ENCODE measurements around the gene TFPI.

Gene TFPI

DNA sequence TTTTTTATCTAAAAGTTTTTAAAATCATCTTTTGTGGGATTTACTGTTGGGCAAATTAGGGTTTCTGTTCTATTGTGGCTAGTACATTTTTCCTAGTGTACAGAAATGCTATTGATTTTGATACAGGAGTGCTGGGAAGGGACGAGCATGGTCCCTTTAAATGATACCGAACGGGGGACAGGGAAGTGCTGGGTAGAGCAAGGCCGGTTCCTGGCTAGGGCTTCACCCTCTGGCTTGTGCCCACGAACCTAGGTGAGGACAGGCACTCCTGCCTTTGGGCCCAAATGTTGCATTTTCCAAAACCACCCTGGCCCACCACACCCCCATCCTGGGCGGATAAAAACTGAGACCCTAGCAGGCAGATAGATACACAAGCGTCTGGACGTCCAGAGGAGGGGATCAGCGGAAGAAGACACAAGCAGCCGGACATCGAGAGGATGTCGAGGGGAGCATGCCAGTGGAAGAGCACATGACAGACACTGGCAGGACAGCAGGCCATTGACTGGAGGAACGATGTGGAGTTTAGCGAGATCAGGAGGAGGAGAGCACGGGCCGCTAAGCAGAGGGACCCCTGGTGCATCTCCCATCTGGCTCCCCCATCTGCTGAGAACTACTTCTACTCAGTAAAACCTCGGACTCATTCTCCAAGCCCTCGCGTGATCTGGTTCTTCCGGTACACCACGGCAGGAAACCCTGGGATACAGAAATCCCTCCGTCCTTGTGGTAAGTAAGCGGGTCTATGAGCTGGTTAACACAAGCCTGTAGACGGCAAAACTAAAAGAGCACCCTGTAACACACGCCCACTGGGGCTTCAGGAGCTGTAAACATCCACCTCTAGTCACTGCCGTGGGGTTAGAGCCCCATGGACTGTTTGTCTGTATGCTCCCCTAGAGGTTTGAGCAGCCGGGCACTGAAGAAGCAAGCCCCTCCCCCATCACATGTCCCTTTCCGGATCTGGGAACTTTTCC, 92.7 kb downstream of the TFPI start:
- no peak for DNase-seq

- no peak for DNase-seq
Observed at GRCh38 chr2:187459256-187459655, 95.0 kb downstream of the TFPI start.

DNA sequence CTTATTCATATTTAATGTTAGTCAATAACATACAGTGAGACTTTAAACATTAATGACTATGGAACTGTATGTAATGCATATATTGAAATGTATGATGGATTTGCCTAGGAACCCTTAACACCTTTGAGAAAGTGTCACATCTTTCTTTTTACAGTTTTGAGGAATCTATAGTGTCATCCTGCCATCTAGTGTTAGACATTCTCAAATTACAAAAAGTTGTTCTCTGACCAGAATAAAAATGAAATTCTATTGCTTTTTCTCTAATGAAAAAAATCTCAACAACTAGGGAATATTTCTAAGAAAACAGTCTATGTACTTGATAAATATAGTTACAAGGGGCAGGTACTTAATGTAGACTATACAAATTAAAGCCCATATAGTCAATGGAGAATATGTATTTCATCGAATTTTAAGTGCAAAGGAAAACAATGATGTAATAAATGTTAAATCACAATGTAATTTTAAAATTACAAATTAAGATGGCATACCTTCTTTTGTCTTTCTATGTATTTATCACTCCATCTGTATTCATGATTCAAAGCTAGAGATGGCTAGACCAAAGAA, 101.1 kb downstream of the TFPI start:
- DNase-seq, result no peak

- DNase-seq, result no peak
Observed at GRCh38 chr2:187451510-187451909, 102.7 kb downstream of the TFPI start.

DNA sequence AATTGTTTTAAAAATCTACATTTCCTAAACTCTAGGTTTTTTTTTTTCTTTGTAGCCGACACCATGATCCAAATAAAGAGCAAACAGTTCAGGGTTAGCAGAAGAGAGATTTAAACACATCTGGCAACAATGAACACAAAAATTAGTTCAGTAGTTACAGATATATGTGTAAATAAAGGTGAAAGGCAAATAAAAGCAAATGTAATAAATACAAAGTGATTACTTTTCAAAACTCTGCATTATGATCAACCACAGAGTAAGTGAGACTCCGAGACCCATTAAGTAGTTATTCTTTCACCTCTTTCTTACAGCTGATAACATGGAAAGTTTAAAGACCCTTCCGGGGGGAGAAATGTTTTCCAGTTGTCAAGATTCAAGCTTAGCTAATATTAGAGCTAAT, 106.9 kb downstream of the TFPI start:
- DNase-seq, result no peak

GRCh38 chr2:187446711-187447110, 107.5 kb downstream of the TFPI start:
- DNase-seq, result no peak

GRCh38 chr2:187445051-187445450, 109.2 kb downstream of the TFPI start:
- no peak for DNase-seq

DNA sequence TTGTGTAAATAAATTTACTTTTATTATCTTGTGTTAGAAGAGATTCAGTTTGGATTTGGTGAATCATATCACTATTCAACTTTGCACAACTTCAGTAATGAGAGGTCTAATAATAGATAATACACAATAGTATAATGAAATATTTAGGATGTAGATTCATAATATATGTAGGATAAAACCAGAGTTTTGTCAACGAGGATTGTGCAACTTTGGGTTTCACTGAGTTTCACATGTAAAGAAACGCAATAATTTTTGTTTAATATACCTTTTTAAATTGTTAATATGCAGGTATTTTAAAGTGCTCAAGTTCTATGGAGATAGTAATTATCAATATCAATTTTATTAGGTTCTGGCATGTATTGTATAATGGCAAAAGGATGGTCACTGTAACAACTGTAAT, 111.5 kb downstream of the TFPI start:
- no peak for DNase-seq

DNA sequence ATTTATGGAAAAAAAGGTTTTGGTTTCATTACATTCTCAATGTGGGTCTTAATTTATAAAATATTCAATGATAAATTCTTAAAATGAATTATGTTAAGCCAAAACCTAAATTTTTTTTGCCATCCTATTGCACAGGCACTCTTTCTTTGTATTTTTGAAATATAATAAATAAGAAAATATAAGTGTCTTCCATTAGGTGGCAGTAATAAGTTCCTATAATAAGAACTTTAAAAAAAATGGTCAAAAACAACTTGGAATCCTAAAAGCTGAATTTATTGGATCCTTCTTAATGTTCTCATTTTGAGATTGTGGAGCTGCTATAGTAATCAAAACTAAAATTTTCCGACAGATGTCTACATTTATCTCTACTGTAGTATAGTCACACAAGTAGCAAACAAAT, 111.9 kb downstream of the TFPI start:
- DNase-seq, result no peak

DNA sequence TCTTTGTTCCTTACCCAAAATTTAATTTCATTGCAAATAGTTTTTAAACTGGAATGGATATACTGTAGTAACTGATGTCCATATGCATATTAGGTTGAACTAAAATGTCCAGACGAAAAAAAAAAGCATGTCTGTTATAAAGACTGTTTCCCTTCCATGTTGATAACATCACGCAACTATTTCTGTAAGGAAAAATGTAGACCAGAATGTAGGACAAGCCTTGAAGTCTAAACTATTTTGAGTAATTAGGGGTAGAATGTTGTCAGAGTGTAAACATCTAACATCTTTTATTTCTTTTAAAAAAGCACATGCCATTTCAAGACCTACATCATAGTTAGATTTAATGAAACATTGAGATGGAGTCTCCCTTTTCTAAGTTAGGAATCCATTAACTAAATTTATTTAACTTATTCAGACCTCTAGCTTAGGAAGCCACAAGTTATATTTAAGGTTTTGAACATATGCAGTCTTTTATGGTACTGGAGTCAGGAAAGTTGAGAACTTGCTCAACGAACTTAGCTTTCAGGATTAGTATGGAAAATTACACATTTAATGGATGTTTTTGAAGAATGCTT, 114.0 kb downstream of the TFPI start:
- DNase-seq, result no peak

GRCh38 chr2:187438455-187438854, 115.8 kb downstream of the TFPI start:
- DNase-seq, result no peak

- DNase-seq, result no peak
Observed at GRCh38 chr2:187435756-187436155, 118.5 kb downstream of the TFPI start.

DNA sequence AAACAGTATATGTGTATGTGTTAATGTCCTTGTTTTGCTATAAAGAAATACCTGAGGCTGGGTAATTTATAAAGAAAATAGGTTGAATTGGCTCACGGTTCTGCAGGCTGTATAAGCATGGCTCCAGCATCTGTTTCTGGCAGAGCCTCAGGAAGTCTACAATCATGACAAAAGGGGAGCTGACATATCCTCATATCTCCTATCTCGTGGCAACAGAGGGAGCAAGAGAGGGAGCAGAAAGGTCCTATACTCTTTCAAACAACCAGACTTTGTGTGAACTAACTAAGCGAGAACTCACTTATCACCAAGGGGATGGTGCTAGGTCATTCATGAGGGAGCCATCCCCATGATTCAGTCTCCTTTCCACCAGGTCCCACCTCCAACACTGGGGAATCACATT, 119.2 kb downstream of the TFPI start:
- DNase-seq, result no peak

DNA sequence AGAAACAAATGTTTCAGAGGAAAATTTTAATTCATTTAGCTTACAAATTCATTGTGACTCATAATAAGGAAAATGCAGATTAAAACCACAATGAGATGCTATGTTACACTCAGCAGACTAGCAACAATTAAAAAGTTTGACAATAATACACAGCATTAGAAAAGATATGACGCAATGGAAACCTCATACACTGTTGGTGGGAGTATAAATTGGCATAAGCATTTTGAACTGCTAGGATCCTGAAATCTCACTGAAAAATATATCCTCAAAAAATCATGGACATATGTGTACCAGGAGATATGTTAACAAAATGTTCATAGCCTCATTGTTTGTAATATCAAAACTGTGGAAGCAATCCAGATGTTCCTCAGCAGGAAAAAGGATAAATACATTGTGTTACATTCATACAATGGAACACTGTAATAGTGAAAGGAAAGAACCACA, 119.9 kb downstream of the TFPI start:
- no peak for DNase-seq

- DNase-seq, result no peak
Observed at GRCh38 chr2:187431911-187432310, 122.3 kb downstream of the TFPI start.

DNA sequence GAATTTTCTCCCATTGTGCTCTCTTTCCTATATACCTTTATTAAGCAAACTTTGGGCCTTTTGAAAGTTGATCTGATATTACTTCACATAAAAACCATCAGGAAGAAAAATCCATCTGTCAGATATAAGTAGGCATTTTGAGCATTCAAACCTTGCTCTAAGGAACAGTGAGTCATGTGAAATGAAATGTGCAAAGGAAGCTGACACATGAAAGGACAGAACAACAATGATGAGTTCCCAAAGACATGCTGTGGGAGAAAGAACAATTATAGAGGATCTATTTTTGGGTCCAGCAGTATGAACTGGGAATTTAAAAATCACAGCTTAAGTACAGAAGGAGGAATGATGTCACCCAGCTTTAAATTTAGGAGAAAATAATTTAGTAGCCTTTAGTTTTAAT, 124.2 kb downstream of the TFPI start:
- no peak for DNase-seq

GRCh38 chr2:187424146-187424545, 130.1 kb downstream of the TFPI start:
- DNase-seq, result no peak

GRCh38 chr2:187422282-187422681, 132.0 kb downstream of the TFPI start:
- DNase-seq, result no peak

DNA sequence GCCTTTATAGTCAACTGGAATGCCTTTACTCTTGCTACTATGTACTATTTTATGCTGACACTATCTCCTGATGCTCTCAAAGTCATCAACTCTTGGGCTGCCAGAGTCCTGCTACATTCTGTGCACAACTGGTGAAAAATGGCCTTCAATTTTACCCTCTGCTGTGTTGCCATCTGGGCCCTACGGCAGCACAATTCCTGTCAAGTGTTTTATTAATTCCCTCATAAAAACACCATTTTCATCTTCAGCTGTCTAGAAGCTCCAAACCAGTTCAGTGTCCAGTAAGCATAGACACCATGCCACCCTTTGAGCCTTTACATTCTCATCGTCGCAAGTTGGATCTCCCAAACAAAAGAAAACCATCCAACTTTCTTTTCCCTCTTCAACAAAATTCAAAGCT, 132.7 kb downstream of the TFPI start:
- no peak for DNase-seq

GRCh38 chr2:187419808-187420207, 134.4 kb downstream of the TFPI start:
- DNase-seq, result no peak

- no peak for DNase-seq
Observed at GRCh38 chr2:187415449-187415848, 138.8 kb downstream of the TFPI start.

Data from activated T-cell treated with anti-CD3 and anti-CD28 coated beads for 4 hours (primary cell).